Inflammatory macrophage treated with lipopolysaccharide for 1 hour (primary cell): Measurements from ENCODE around the gene SCYL3.
"Not testable (repeated sequence)": the region's sequence is repeated elsewhere in the genome, so short reads cannot be mapped to it uniquely, and the experiment has no call there.

Experiments
- DNase-seq, 2 donors: peaks; one replicate each; pipeline ENCODE4 v3.0.0-alpha.2; 2020 to 2022

Gene SCYL3

DNA sequence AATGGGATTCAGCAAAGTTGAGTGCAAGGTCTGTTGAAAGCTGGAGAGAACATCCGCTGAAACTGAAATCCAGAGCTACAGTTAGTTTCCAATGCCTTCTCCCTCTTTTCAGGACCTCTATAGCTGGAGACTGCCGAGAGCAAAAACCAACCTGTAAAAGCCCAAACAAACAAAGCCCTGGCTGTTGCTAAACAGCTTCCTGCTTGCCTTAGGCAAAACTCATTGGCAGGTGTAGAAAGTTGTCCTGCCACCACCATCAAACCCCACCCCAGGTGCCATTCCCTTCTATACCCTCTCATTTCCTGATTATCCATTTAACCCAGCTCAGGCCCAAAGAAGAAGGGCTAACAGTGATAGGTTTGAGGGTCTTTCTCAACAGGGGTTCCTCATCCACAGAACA lies 24.7 kb downstream of the SCYL3 start:
- no peak for DNase-seq

DNA sequence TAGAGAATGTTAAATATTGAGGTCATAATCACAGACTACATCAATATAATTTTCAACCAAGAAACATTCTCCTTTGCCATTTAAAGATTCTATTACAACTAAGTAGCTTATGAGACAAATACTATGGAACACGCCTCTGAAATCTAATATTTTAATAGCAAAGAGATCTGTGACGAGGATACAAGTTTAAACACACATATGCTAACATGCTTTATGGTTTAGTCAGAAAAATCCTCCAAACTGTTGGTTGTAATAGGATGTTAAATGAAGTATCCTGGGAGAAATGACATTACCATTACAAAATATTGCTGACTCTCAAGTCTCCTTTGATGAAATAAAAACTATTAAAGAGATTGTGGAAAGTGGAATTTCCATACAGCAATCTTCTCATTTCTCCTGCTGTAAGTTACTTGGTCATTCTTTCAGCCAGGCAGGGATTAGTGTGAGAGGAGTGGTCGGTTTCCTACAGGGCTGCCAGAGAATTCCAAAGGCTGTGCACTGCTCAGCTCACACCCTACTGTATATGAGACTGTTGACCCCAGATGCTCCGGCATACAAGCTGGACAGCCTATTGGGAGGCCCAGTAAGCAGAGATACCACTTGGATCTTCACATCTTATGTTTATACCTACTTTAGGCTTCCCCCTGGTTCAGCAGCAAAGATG lies 26.6 kb downstream of the SCYL3 start:
- DNase-seq = no peak

DNA sequence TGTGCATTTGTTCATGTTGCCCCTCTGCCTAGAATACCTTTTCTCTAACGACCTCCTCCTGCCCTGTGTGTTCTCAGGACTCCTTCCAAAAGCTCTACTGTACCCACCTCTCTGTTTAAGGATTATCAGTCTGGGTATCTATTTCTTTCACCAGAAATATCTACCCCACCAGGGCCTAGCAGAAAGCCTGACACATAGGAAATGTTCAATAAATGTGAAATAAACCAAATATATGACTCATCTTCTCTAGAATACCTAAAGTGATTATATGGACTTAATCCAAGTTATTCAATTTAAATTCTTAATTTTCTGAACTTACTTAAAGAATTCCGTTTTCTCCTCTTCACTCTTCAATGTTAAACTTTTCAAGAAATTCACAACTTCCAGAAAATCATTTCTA lies 27.1 kb downstream of the SCYL3 start:
- no peak for DNase-seq

DNA sequence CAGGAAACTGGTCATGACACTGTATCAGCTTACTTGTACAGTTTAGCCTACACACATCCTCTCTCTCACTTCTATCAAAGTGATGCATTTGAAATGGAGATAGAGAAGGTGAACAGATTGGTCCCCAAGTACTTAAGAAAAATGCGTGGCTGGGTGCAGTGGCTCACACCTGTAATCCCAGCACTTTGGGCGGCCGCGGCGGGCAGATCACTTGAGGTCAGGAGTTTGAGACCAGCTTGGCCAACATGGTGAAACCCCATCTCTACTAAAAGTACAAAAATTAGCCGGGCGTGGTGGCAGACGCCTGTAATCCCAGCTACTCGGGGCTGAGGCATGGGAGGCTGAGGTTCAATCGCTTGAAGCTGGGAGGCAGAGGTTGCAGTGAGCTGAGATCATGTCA lies 29.2 kb downstream of the SCYL3 start:
- not testable (repeated sequence) for DNase-seq

DNA sequence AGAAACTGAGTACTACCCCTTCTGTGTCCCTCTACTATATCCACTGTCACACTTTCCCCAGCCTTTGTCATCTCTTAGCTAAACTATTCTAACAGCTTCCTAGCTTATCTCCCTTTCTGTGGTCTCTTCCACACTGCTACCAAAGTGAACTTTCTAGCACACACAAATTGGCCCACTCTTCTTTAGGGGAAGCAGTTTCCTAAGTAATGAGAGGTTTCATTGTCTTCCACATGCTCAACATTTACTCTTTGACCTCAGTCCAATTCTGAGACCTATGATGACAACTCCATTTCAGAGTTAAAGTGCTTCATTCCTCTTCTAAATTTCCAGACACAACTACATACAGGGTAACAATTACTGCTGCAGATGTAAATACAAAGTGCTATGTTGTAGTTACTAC lies 32.9 kb downstream of the SCYL3 start:
- DNase-seq = no peak

DNA sequence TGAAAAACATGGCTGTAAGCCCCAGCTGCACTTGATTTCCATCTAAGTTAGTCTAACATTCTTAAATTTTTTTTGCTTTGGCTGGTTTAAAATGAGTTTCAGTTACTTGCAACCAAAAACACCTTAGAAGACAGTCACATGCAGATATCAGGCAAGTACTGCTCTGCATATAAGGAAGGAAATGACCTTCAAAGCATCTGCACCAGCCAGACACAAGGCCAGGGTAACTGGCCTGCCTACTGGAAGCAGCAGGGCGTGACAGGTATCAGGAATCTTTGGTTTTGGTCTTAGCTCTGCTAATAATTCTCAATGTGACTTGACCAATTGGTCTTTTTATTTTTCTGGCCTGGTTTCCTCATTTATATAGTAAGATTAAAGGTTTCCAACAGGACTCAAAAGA lies 33.5 kb downstream of the SCYL3 start:
- no peak for DNase-seq

DNA sequence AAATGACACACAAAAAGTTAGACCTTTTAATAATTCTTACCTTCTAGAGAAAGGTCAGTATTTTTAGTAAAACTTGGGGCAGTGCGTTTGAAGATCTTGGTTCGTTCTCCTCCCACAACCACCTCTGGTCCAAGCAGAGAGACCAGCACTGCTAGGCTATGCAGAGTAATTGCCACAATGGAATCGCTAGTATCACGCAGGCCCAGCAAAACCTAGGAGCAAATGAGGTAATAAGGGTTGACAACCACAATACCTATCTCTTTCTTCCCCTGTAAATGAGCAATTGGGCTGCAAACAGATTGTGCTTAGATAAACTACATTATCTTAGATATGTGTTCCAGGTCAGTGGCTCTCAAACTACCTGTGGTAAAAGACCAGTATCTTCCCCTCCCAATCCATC lies 34.7 kb downstream of the SCYL3 start:
- no peak for DNase-seq

DNA sequence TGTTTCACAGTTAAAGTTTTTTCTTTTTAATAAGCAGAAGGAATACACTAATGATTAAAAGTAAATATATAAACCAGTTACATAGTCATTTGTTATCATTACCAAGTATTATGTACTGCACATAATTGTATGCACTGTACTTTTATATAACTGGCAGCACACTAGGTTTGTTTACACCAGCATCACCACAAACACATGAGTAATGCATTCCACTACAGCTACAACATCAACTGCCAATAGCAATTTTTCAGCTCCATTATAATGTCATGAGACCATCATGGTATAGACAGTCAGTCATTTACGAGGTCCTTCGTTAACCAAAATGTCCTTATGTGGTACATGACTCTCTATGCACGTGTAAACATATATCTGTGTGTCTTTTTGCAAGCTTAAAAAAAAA lies 35.2 kb downstream of the SCYL3 start:
- DNase-seq = no peak

DNA sequence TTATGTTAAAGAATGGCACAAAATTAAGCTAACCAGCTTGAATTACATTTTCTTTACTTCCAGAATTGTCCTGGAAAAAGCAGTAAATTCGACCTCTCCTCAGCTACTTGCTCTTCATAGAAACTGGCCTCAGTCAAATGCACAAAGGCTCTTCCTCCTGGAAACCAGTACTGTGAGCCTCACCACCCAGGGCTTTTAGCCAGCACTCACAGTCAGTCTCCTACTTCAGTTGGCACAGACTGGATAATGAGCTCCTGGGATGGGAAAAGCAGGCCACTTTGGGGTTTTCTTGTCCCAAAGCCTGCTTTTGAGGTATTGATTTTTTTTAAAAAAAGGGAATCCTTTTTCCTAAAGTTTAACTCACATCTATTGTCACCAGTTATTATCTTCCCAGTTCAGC lies 40.4 kb downstream of the SCYL3 start:
- no peak for DNase-seq

DNA sequence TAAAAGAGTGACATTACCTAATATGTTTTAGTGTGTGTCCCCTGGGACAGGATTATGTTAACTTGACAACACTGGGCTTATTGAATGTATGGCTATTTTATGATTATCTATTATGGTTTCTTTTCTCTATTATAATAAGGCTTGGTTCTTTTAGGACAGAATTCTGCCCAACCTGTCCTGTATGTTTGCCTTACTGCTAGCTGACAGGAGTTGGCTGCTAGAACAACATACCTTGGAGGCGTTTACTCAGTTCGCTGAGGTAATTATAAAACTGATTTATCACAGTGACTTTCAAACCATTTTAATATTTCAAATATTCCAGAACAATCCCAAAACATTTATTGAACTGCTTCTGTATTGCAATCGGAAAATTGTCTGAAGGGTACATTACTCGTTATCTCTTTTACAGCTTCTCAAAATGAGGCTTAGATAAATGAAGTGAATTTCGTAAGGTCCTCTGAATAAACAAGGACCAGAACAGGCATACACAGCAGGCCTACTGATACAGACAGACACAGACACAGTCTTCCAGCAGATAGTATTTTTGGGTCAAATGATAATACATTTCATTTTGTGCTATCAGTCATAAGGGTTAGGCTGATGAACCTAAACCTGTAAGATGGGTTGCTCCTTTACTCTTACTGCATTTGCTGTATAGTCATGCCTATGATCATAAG lies 44.2 kb downstream of the SCYL3 start:
- DNase-seq = no peak

DNA sequence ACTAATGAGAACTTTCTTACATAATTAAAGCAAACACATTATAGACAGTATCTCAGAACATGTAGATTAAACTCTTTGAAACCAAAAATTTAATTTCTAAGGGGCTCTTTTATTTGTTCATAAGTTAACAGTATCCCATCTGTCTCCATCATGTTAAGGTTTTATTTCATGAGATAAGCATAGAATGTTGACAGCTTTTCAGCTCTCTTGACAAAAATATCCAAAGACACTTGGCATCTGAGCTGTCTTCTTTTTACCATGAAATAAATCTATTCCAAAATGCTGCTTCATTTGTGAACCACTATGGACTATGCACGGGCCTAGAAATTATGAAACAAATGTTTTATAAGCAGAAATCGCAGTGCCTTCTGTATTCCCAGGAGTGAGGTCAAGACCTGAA lies 45.2 kb downstream of the SCYL3 start:
- DNase-seq = no peak

DNA sequence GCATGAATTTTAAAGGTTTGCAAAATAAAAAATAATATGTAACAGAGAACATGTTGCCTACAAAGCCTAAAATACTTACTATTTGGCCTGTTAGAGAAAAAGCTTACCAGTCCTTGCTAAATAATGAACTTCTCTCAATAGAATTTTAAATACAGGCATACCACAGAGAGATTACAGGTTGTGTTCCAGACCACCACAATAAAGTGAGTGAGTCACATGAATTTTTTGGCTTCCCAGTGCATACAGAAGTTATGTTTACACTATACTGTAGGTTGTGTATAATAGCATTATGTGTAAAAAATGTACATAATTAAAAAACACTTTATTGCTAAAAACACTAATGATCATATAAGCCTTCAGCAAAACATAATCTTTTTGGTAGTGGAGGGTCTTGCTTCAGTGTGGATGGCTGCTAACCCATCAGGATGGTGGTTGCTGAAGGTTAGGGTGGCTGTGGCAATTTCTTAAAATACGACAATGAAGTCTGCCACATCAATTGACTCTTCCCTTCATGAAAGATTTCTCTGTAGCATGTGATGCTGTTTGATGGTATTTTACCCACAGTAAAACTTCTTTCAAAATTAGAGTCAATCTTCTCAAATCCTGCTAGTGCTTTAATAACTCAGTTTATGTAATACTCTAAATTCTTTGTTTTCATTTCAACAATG lies 48.6 kb downstream of the SCYL3 start:
- DNase-seq = no peak

DNA sequence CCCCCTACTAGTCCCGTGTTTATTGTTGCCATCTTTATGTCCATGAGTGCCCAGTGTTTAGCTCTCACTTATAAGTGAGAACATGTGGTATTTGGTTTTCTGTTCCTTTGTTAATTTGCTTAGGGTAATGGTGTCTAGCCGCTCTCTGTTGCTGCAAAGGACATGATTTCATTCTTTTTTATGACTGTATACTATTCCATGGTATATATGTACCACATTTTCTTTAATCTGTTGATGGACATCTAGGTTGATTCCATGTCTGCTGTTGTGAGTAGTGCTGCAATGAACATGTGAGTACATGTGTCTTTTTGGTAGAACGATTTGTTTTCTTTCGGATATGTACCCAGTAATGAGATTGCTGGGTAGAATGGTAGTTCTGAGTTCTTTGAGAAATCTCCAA lies 54.8 kb downstream of the SCYL3 start:
- DNase-seq = no peak

DNA sequence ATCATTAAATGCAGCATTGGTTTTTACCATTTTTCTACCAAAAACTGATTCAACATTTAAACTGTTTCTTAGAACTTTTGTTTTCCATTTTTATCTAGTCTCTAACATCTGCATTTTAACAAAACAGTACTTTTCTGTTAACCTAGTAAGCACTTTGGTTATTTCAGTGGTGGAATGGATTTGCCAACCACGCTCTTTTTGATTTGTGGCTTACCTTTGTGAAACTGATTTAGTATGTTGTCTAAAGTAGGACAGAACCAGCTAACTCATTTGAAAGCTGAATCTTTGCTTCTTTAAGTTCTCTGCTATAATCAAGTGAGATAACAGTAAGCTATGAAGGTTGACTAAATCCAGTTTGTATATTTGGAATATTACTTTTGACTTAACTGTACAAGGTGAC lies 57.5 kb downstream of the SCYL3 start:
- no peak for DNase-seq

DNA sequence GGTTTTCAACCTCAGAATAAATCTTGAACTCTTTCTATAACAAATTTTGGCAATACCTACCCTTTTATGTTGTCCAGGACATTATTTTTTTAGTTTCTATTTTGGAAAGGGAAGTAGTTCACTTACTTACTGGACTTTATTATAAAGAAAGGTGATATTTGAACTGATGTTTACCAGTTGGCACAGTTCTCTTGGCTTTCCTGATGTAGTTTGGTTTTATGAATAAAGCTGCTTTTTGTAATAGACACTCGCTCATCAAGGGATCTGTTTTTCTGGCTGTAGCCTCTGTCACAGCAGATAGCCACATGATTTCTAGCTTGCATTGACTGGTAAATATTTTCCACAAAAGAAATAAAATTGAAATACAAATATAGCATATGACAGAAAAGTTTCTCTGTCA lies 58.0 kb downstream of the SCYL3 start:
- no peak for DNase-seq

DNA sequence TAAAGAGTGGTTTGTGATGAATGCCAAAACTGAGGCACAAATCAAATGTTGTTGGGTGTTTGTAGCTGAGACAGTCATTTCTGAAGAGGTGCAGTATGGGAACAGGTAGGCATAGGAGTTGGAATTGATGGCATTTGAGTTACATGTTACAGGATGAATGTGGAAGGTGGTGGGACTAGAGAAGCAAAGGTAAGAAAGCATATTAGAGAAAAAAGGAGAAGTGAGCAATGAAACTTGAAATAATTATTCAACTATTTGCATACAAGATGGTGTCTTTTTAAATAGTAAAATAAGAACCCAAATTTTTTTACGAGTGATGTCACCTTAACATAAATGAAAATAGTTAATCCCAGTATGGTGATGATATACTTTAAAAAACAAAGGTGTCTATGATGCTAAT lies 58.8 kb downstream of the SCYL3 start:
- DNase-seq = no peak

DNA sequence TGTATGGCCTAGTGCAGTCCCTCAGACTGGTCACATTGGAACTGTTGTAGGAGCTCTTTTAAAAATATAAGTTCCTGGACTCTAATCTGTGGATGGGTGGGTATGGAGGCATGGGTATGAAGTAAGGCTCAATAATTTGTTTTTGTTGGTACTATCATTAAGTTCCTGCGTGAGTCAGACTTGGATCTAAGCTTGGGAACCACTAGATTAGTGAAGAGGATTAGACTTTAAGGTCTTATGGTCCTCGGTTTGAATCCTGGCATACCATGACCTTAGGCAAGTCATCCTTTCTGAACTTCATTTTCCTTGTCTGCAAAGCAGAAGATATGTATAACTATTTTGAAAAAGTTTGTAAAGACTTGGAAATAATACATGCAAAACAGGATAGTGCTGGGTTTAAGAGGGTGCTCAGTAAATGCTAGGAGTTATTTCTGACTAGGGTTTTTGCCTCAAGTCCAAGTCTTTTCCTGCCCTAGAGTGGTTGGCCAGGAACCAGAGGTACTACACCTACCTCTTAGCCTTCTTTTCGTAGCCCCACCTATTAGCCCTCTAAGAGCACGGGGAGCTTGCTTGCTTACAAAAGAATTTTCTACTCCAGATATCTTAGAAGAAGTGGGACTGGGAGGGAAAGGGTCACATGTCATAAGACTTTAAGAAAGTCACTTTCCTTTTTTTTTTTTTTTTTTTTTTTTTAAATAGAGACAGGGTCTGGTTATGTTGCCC lies 60.4 kb downstream of the SCYL3 start:
- no peak for DNase-seq

DNA sequence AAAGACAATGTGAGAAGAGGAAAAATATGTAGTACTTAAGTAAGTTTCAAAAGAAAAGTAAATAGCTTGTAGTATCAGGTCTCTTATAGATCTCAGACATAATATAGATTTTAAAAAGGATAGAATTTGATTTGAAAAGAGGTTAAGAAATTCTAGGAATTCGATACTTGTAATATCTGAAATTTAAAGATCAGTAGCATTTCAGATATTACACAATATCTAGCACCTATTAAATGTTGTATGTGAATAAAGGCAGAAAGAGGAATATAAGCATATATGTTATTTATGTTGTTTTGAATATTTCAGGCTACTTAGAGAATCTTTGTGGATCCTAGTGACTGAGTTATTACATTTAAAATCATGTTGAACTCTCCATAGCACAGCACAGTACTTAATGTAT lies 64.0 kb downstream of the SCYL3 start:
- DNase-seq = no peak

DNA sequence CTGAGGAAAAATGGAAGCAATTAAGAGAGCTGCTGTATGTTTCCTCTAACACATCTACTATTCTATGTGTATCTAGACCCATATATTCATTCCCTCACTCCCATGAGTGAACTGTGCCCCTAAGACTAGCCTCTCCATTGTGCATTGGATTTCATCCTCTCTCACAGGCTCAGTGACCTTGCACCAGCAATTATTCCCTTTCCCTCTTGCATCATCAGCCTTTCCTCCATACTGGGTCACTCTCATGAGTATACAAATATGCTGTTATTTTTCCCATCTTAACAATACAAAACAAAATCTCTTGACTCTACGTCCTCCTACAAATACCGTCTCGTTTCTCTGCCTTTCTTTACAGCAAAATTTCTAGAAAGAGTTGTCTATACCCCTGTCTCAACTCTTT lies 69.5 kb downstream of the SCYL3 start:
- no peak for DNase-seq

DNA sequence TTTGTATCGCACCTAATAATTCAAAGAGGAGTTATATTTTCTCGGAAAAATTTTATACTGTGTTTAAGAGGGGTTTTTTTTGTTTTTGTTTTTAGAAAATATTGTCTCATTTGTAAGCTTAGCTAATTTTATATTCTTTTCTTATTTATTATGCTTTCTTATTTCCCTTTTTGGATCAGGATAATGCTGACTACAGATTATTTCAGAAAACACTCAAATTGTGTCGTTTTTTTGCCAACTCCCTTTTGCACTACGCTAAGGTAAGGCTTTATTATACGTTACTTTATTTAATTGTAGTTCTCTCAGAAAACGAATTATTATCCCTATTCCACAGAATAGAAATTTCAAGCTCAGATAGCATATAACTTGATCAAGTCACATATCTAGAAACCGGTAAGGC lies 72.2 kb downstream of the SCYL3 start:
- DNase-seq = no peak

DNA sequence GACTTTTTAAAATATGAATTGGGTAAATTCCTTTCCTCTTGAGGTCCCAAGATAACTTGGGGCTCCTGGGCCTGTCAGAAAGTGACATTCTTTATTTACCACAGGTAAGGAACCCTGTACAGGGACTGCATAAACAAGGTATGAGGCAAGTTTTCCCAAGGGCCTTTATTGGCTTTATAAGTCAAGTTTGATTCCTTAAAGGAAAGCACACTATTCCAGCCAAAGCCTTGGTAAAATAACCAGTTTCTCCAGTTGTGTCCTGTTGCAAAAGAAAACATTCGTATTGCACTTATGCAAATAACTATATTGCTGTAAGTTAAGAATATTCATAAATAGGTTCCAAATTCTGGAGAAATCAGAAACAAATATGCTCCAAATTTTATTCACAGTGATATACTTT lies 77.1 kb downstream of the SCYL3 start:
- no peak for DNase-seq

DNA sequence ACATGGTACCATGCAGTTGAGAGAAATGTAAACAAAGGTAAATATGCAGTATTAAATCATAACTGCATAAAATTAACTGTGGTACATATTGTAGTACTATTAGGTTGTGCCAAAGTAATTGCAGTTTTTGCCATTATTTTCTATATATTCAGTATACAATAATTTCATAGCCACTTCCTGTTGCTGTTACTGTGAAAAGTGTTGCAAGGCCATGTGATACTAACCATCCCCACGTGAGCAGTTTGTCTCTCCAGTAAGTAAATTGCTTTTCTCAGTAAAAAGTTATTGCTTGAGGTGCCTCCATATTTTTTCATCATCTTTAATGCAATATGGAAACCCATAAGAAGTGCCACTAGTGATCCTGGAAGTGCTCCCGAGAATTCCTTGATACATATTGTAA lies 79.4 kb downstream of the SCYL3 start:
- DNase-seq = no peak

DNA sequence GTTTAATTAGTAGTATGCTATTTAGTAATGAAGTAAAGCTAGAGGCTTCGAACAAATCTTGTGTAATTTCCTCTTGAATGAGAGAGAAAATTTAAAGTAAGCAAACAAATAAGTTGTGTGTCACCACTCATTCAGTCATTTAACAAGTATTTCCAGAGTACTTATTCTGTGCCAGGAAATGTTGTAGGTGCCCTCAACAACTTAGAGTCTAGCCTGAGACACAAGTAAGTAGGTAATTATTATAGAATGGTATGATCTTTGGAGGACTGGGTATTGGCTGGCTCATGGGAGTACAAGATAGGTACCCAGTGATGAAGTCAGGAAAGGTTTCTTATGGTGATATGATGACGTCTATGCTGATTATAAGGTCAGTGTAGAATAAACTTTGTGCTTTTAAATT lies 81.6 kb downstream of the SCYL3 start:
- DNase-seq = no peak
